PC-3 (cell line): ENCODE results near the gene FANCC.

Source experiments
- EZH2 ChIP-seq: fragments of 300-600 bp; sonication (generic); IDR thresholded peaks from one replicate; pipeline ENCODE4 v1.6.1; 2017; ENCODE audit warnings: antibody characterized with exemption, mild to moderate bottlenecking, low read length; ENCODE audit not compliant: unreplicated experiment
- EZH2phosphoT487 ChIP-seq: fragments of 300-600 bp; sonication (generic); IDR thresholded peaks from 2 replicates; pipeline ENCODE4 v1.6.1; 2018; ENCODE audit warnings: mild to moderate bottlenecking, antibody characterized with exemption, low read length, borderline replicate concordance
- TF ChIP-seq, protein P1 (sequence below): fragments of 300-600 bp; sonication (generic); conservative IDR thresholded peaks from 2 replicates; pipeline ENCODE4 v1.5.1; 2017; ENCODE audit warnings: antibody characterized with exemption, low read depth, mild to moderate bottlenecking, low read length

DNA sequence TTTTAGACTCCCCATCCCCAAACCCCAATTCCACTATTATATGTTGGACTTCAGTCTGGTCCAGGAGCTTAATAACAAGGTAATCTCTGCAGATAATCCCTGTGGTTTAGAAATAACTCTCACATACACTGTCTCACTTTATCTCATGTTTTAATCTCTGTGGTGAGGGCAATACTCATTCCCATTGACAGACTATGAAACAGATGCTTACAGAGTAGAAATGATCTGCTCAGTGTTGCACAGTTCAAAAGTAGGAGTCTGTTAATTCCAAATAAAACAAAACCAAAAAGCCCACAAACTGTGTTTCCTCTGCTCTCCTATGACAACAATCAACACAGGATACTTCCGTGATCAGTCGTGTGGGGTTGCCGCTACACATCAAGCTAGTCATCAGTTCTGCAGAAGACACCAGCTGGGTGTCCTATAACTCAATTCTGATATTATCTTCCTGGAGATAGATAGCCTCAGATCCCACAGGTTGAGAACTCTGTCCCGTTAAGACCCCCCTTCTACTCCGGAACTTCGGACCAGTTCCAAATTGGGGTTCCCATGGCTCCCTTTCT, 26.3 kb upstream of the FANCC start:
- TF ChIP-seq, protein P1, sequence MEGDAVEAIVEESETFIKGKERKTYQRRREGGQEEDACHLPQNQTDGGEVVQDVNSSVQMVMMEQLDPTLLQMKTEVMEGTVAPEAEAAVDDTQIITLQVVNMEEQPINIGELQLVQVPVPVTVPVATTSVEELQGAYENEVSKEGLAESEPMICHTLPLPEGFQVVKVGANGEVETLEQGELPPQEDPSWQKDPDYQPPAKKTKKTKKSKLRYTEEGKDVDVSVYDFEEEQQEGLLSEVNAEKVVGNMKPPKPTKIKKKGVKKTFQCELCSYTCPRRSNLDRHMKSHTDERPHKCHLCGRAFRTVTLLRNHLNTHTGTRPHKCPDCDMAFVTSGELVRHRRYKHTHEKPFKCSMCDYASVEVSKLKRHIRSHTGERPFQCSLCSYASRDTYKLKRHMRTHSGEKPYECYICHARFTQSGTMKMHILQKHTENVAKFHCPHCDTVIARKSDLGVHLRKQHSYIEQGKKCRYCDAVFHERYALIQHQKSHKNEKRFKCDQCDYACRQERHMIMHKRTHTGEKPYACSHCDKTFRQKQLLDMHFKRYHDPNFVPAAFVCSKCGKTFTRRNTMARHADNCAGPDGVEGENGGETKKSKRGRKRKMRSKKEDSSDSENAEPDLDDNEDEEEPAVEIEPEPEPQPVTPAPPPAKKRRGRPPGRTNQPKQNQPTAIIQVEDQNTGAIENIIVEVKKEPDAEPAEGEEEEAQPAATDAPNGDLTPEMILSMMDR = no peak
- no peak for TF ChIP-seq EZH2
- TF ChIP-seq EZH2phosphoT487 = no peak
